Psoas muscle (tissue), 8 donors: ENCODE data around the gene EXOC3L1. TPM values are rescaled to one million over a fixed set of nuclear protein-coding genes. Genes with fewer than 3 reads are reported as not detected.

ENCODE experiments used
- ATAC-seq, 4 donors: fragments of 200-7000 bp; cut with Tn5 transposase; one replicate each; pipeline ENCODE4 v1.9.1; 2020; ENCODE audit warnings: moderate library complexity in 3 of 4, mild to moderate bottlenecking in 2 of 4
- DNase-seq, 2 donors: peaks; one replicate each; pipeline ENCODE4 v3.0.0-alpha.2; 2020
- H3K27ac ChIP-seq: fragments of 200-600 bp; one replicate; pipeline ENCODE4 v1.8.0; 2022
- H3K27me3 ChIP-seq, 3 donors: fragments of 200-600 bp in 1 of 3; one replicate each; pipeline versions ENCODE4 v1.6.1 to v1.8.0; 2013 to 2022; ENCODE audit warnings: low read length in 2 of 3, mild to moderate bottlenecking in 2 of 3, moderate library complexity in 1 of 3; ENCODE audit not compliant: insufficient read depth in 3 of 3
- H3K36me3 ChIP-seq, 2 donors: fragments of 200-600 bp in 1 of 2; one replicate each; pipeline versions ENCODE4 v1.6.1 to v1.8.0; 2013 to 2022; ENCODE audit warnings: low read depth in 1 of 2, mild to moderate bottlenecking in 1 of 2, moderate library complexity in 1 of 2; ENCODE audit not compliant: insufficient read depth in 1 of 2
- H3K4me1 ChIP-seq: fragments of 200-600 bp; one replicate; pipeline ENCODE4 v1.8.0; 2022
- H3K4me3 ChIP-seq: fragments of 200-600 bp; one replicate; pipeline ENCODE4 v1.8.0; 2022; ENCODE audit warnings: mild to moderate bottlenecking
- H3K9me3 ChIP-seq: fragments of 200-600 bp; one replicate; pipeline ENCODE4 v1.8.0; 2022
- CTCF ChIP-seq: fragments of 200-600 bp; IDR thresholded peaks from one replicate; pipeline ENCODE4 v1.8.0; 2022; ENCODE audit warnings: antibody characterized with exemption
- WGBS, 3 donors: extraction: QIAGEN DNeasy Blood & Tissue Kit; methylation state at CpG; one replicate each; pipeline versions ENCODE4 v1.1.6 to v1.1.7; 2013; 5-methylcytosine and 5-hydroxymethylcytosine counted together
- intact Hi-C, 2 donors: fragments of 100-400 bp; cut with DNase I; formaldehyde crosslinking; loops; one replicate each; pipeline versions ENCODE4 v1.11.0 to v1.14.2; 2022
- polyA plus RNA-seq, 3 donors: library from polyadenylated mRNA; stranded (reverse); fragments of 200-250 nt; gene quantifications; one replicate each; pipeline ENCODE4 v1.2.3, GENCODE V29; 2013
- total RNA-seq, 4 donors: library from RNA; stranded (reverse); fragmentation: NEBNext Ultra II Directional in 2 of 4; extraction: Animal tissue kit (Norgen Biotek cat#: 25700) in 2 of 4; gene quantifications; one replicate each; pipeline versions ENCODE4 v1.2.1 to v1.2.4, GENCODE V29; 2021 to 2023
- donor health status: healthy with polysubstance abuse.
- donor health status: DM: no; HTN: no; CAD: no; lungs with moderate emphysema.
- donor health status: Bipolar disorder and iron deficiency.
- donor health status: healthy.
- donor health status: DM: yes; HTN: yes; CAD: no.
- donor health status: DM: no; HTN: no; CAD: no.
- donor health status: DM: no; HTN: no; CAD: no.
- donor health status: DM: yes; HTN: yes; CAD: no.

Gene EXOC3L1
- total and polyA plus RNA-seq, 7 donors, result 0.84 to 3.4 (median 1.2) TPM

GRCh38 chr16:67184995-67185650 lies 4.8 kb downstream of the EXOC3L1 start:
- no peak overlapping the region for H3K27ac ChIP-seq
- H3K9me3 ChIP-seq, result no peaks in the 10 kb centered on the region
- H3K4me1 ChIP-seq, result peaks cover 29% of the 10 kb centered on the region
- intact Hi-C loops, result loop anchor here in 1 of 2 donors (1.0 kb wide), 1 partner anchor 208 kb away; no protein-coding TSS in a partner anchor
- peak; percentile 87 for TF ChIP-seq CTCF
- peak; percentile 94 to 97 for DNase-seq
- peak; percentile 54 to 70 (median 63) for ATAC-seq
- no peaks in the 10 kb centered on the region for H3K36me3 ChIP-seq
- H3K4me3 ChIP-seq, result peak overlapping the region; percentile 95
- H3K27me3 ChIP-seq, result no peaks in the 10 kb centered on the region
- 14 to 16% (median 14%) methylated on average over 41 to 43 of the region's 43 CpGs for WGBS, 3 donors

GRCh38 chr16:67184453-67184994 lies 5.4 kb downstream of the EXOC3L1 start:
- H3K4me1 ChIP-seq, result peaks cover 29% of the 10 kb centered on the region
- H3K27me3 ChIP-seq, result no peaks in the 10 kb centered on the region
- intact Hi-C loops, result no loop called here
- peak overlapping the region; percentile 99 for H3K27ac ChIP-seq
- peak overlapping the region; percentile 95 for H3K4me3 ChIP-seq
- DNase-seq (no peak), ATAC-seq (peak; percentile 3 to 22 (median 14))
- TF ChIP-seq CTCF, result no peak
- H3K36me3 ChIP-seq, result no peaks in the 10 kb centered on the region
- H3K9me3 ChIP-seq, result no peaks in the 10 kb centered on the region
- WGBS, 3 donors, result 8 to 9% (median 9%) methylated on average over 42 to 59 of the region's 59 CpGs

- Histone ChIP-seq H3K4me1 (peaks cover 29% of the 10 kb centered on the region), H3K9me3 (no peaks in the 10 kb centered on the region), H3K36me3 (no peaks in the 10 kb centered on the region), H3K27ac (peak within 1 kb of the TSS; percentile 99), H3K4me3 (peak within 1 kb of the TSS; percentile 95), H3K27me3 (no peaks in the 10 kb centered on the region)
- TF ChIP-seq CTCF, result no peak
- WGBS, 3 donors, result 0% methylated on average over 57 to 77 of the region's 77 CpGs
- intact Hi-C loops, result no loop called here
- ATAC-seq (peak; percentile 92), DNase-seq (peak; percentile 93 to 96)
Measured at GRCh38 chr16:67183627-67184452, 6.1 kb downstream of the EXOC3L1 start, which contains the start of gene MATCAP1. Gene MATCAP1 (minus strand): TSS chr16:67183963. CDS start chr16:67180610, 3,353 bp downstream.

- ATAC-seq (no peak), DNase-seq (no peak)
- H3K27ac ChIP-seq, result peak overlapping the region; percentile 99
- intact Hi-C loops, result no loop called here
- H3K36me3 ChIP-seq, result no peaks in the 10 kb centered on the region
- no peak for TF ChIP-seq CTCF
- H3K27me3 ChIP-seq, result no peaks in the 10 kb centered on the region
- no peaks in the 10 kb centered on the region for H3K9me3 ChIP-seq
- WGBS, 3 donors, result 8 to 10% (median 9%) methylated on average over 11 of the region's 11 CpGs
- peak overlapping the region; percentile 95 for H3K4me3 ChIP-seq
- peaks cover 31% of the 10 kb centered on the region for H3K4me1 ChIP-seq
Measured at GRCh38 chr16:67183284-67183626, 6.7 kb downstream of the EXOC3L1 start.
